ENCODE results near the gene NUP50. TPM values are rescaled to one million over a fixed set of nuclear protein-coding genes. Genes with fewer than 3 reads are reported as not detected.
A peak's percentile ranks its signal among the peaks of the same experiment; 100 is the strongest.

NUP50 gene
- total and polyA plus RNA-seq, 2 of the 13 experiments (the other 11 are each of a cell fraction or from before 2014, with no cell fraction given) = 14.2 to 52.4 TPM

DNA sequence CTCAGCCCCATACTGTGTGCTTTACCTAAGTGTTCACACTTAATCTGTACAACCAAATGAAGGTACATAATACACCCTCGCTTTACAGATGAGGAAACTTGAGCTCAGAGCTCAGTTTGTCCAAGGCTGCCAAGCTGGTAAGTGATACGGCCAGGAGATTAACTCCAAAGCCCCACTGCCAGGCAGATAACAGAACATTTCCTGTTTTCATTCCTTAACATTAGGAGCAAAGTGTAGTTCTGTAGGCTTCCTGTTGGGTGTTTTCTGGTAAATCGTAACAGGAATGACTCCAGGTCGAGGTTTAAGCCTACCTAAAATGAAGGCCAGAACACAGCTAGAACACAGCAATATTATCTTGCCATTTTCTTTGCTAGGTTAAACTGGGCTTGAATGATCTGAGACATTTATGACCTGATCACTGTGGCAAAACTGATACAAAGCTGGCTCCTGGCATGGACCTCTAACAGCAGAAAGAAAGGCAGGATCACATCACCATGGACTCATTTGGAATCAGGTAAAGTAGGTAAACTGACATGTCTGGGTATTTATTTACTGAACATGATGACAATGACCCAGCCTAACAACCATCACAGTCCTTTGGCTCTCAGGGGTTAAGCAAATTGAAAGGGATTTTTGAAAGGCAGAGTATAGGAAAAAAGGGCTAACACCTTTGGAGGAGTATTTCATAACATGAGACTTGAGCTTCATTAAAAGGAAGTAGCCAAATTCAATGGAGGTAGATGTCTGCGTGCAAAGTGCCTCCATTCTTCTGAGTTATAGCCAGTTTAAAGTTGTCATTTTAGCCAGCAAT, 3.9 kb upstream of the NUP50 start (continued):
- TF ChIP-seq, protein P1, sequence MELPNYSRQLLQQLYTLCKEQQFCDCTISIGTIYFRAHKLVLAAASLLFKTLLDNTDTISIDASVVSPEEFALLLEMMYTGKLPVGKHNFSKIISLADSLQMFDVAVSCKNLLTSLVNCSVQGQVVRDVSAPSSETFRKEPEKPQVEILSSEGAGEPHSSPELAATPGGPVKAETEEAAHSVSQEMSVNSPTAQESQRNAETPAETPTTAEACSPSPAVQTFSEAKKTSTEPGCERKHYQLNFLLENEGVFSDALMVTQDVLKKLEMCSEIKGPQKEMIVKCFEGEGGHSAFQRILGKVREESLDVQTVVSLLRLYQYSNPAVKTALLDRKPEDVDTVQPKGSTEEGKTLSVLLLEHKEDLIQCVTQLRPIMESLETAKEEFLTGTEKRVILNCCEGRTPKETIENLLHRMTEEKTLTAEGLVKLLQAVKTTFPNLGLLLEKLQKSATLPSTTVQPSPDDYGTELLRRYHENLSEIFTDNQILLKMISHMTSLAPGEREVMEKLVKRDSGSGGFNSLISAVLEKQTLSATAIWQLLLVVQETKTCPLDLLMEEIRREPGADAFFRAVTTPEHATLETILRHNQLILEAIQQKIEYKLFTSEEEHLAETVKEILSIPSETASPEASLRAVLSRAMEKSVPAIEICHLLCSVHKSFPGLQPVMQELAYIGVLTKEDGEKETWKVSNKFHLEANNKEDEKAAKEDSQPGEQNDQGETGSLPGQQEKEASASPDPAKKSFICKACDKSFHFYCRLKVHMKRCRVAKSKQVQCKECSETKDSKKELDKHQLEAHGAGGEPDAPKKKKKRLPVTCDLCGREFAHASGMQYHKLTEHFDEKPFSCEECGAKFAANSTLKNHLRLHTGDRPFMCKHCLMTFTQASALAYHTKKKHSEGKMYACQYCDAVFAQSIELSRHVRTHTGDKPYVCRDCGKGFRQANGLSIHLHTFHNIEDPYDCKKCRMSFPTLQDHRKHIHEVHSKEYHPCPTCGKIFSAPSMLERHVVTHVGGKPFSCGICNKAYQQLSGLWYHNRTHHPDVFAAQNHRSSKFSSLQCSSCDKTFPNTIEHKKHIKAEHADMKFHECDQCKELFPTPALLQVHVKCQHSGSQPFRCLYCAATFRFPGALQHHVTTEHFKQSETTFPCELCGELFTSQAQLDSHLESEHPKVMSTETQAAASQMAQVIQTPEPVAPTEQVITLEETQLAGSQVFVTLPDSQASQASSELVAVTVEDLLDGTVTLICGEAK (IDR thresholded peaks at IDR 0.05) = no peak
- TF ChIP-seq, protein P1 (CRISPR knock-in tag; IDR thresholded peaks at IDR 0.05) = no peak
- no peak for TF ChIP-seq CCAR2 (optimal IDR thresholded peaks at IDR 0.05; ENCODE audit: low read depth, low read length)
- TF ChIP-seq, protein P2, sequence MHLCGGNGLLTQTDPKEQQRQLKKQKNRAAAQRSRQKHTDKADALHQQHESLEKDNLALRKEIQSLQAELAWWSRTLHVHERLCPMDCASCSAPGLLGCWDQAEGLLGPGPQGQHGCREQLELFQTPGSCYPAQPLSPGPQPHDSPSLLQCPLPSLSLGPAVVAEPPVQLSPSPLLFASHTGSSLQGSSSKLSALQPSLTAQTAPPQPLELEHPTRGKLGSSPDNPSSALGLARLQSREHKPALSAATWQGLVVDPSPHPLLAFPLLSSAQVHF (CRISPR knock-in tag; IDR thresholded peaks at IDR 0.05) = no peak
- no peak for TF ChIP-seq ZNF383 (CRISPR knock-in tag; IDR thresholded peaks at IDR 0.05; ENCODE audit: borderline replicate concordance)
- TF ChIP-seq, protein P3, sequence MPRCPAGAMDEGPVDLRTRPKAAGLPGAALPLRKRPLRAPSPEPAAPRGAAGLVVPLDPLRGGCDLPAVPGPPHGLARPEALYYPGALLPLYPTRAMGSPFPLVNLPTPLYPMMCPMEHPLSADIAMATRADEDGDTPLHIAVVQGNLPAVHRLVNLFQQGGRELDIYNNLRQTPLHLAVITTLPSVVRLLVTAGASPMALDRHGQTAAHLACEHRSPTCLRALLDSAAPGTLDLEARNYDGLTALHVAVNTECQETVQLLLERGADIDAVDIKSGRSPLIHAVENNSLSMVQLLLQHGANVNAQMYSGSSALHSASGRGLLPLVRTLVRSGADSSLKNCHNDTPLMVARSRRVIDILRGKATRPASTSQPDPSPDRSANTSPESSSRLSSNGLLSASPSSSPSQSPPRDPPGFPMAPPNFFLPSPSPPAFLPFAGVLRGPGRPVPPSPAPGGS (CRISPR knock-in tag; IDR thresholded peaks at IDR 0.05) = no peak
- no peak for TF ChIP-seq NFRKB (IDR thresholded peaks at IDR 0.05)
- peak; percentile 38; the same call in 1 of the 2 replicates for TF ChIP-seq HDAC1 (CRISPR knock-in tag; IDR thresholded peaks at IDR 0.05)
- no peak for TF ChIP-seq RBM39 (IDR thresholded peaks at IDR 0.05; ENCODE audit: low read depth, low read length, poor library complexity, severe bottlenecking)
- TF ChIP-seq ZFX (CRISPR knock-in tag; IDR thresholded peaks at IDR 0.05; ENCODE audit: low read depth) = peak; percentile 8; the same call in 1 of the 2 replicates
- no peak for TF ChIP-seq ZZZ3 (CRISPR knock-in tag; IDR thresholded peaks at IDR 0.05; ENCODE audit: borderline replicate concordance)
- peak; percentile 19; the same call in 1 of the 2 replicates for TF ChIP-seq ZNF644 (CRISPR knock-in tag; IDR thresholded peaks at IDR 0.05; ENCODE audit: low read depth)
- no peak for TF ChIP-seq POLR2AphosphoS2 (IDR thresholded peaks at IDR 0.05; ENCODE audit: low read depth, low read length)
- TF ChIP-seq YEATS2 (CRISPR knock-in tag; IDR thresholded peaks at IDR 0.05; ENCODE audit: borderline replicate concordance) = no peak
- no peak for TF ChIP-seq SMAD9 (CRISPR knock-in tag; IDR thresholded peaks at IDR 0.05)
- TF ChIP-seq ZNF329 (CRISPR knock-in tag; IDR thresholded peaks at IDR 0.05; ENCODE audit: low read depth) = no peak
- 0 out of 2 replicates have a peak, but pooled peaks have one; percentile 33 for TF ChIP-seq ZNF430 (CRISPR knock-in tag; IDR thresholded peaks at IDR 0.05)
- TF ChIP-seq ZNF883 (CRISPR knock-in tag; IDR thresholded peaks at IDR 0.05; ENCODE audit: not compliant biosample characterization) = no peak
- no peak for TF ChIP-seq NPAS2 (CRISPR knock-in tag; IDR thresholded peaks at IDR 0.05; ENCODE audit: borderline replicate concordance)
